Muscle layer of duodenum (tissue), 2 donors: Measurements from ENCODE around the gene PKLR.

Experiments
- H3K27ac ChIP-seq: one replicate; pipeline ENCODE4 v1.7.0; 2013; ENCODE audit warnings: mild to moderate bottlenecking, low read length
- H3K27me3 ChIP-seq: one replicate; pipeline ENCODE4 v1.7.0; 2013; ENCODE audit warnings: low read depth, mild to moderate bottlenecking, control low read depth, low read length
- H3K36me3 ChIP-seq, 2 donors: one replicate each; pipeline ENCODE4 v1.7.0; 2013; ENCODE audit warnings: low read length in 2 of 2, control low read depth in 1 of 2, mild to moderate bottlenecking in 1 of 2; ENCODE audit not compliant: insufficient read depth in 2 of 2, control insufficient read depth in 1 of 2
- H3K4me1 ChIP-seq, 2 donors: one replicate each; pipeline ENCODE4 v1.7.0; 2013; ENCODE audit warnings: low read length in 2 of 2, mild to moderate bottlenecking in 2 of 2, control low read depth in 1 of 2, moderate library complexity in 1 of 2; ENCODE audit not compliant: insufficient read depth in 2 of 2, control insufficient read depth in 1 of 2
- H3K4me3 ChIP-seq, 2 donors: one replicate each; pipeline ENCODE4 v1.7.0; 2013; ENCODE audit warnings: low read length in 2 of 2, low read depth in 1 of 2, mild to moderate bottlenecking in 1 of 2
- H3K9me3 ChIP-seq, 2 donors: one replicate each; pipeline ENCODE4 v1.7.0; 2013; ENCODE audit warnings: low read length in 2 of 2, control low read depth in 1 of 2, mild to moderate bottlenecking in 1 of 2; ENCODE audit not compliant: control insufficient read depth in 1 of 2
- donor health status: healthy.

The PKLR gene

GRCh38 chr1:155313261-155313660, 12.0 kb upstream of the PKLR start:
- H3K4me3 ChIP-seq: no peak overlapping the region
- no peaks in the 10 kb centered on the region for H3K9me3 ChIP-seq
- no peak overlapping the region for H3K27ac ChIP-seq
- H3K27me3 ChIP-seq: no peaks in the 10 kb centered on the region
- peaks cover 0 to 14% of the 10 kb centered on the region in 2 donors for H3K4me1 ChIP-seq
- peaks cover 13 to 14% of the 10 kb centered on the region in 2 donors for H3K36me3 ChIP-seq

- Histone ChIP-seq H3K4me1 (peaks cover 0 to 14% of the 10 kb centered on the region in 2 donors), H3K9me3 (no peaks in the 10 kb centered on the region), H3K4me3 (peak overlapping the region; percentile 95 to 98), H3K36me3 (peaks cover 9 to 11% of the 10 kb centered on the region in 2 donors), H3K27me3 (no peaks in the 10 kb centered on the region), H3K27ac (peak overlapping the region; percentile 96)
Measured at GRCh38 chr1:155309423-155310021, 8.3 kb upstream of the PKLR start.

GRCh38 chr1:155308493-155309422, 7.5 kb upstream of the PKLR start, which contains the start of gene FDPS:
FDPS (plus strand) TSS chr1:155308866; CDS start chr1:155309790, 924 bp downstream.
- H3K9me3 ChIP-seq: no peaks in the 10 kb centered on the region
- peak within 1 kb of the TSS; percentile 96 for H3K27ac ChIP-seq
- H3K4me3 ChIP-seq: peak within 1 kb of the TSS; percentile 95 to 98
- H3K36me3 ChIP-seq: peaks cover 9 to 11% of the 10 kb centered on the region in 2 donors
- H3K27me3 ChIP-seq: no peaks in the 10 kb centered on the region
- H3K4me1 ChIP-seq: peaks cover 0 to 14% of the 10 kb centered on the region in 2 donors

- H3K4me3 ChIP-seq: no peak overlapping the region
- no peaks in the 10 kb centered on the region for H3K27me3 ChIP-seq
- H3K4me1 ChIP-seq: peaks cover 0 to 14% of the 10 kb centered on the region in 2 donors
- H3K27ac ChIP-seq: no peak overlapping the region
- H3K9me3 ChIP-seq: no peaks in the 10 kb centered on the region
- peaks cover 2 to 4% of the 10 kb centered on the region in 2 donors for H3K36me3 ChIP-seq
Measured at GRCh38 chr1:155307247-155307740, 6.1 kb upstream of the PKLR start.

- no peak overlapping the region for H3K27ac ChIP-seq
- peaks cover 0 to 14% of the 10 kb centered on the region in 2 donors for H3K4me1 ChIP-seq
Measured at GRCh38 chr1:155305881-155306391, 4.7 kb upstream of the PKLR start.

GRCh38 chr1:155304558-155305063, 3.4 kb upstream of the PKLR start:
- Histone ChIP-seq H3K27ac (no peak overlapping the region), H3K36me3 (no peaks in the 10 kb centered on the region), H3K9me3 (no peaks in the 10 kb centered on the region), H3K4me3 (no peak overlapping the region), H3K4me1 (peaks cover 0 to 6% of the 10 kb centered on the region in 2 donors), H3K27me3 (no peaks in the 10 kb centered on the region)

More at GRCh38 chr1:155305881-155306391, 4.7 kb upstream of the PKLR start:
- H3K36me3 ChIP-seq: no peaks in the 10 kb centered on the region
- H3K27me3 ChIP-seq: no peaks in the 10 kb centered on the region
- H3K9me3 ChIP-seq: no peaks in the 10 kb centered on the region
- H3K4me3 ChIP-seq: no peak overlapping the region

GRCh38 chr1:155300553-155301329, 497 bp downstream of the PKLR start:
- Histone ChIP-seq H3K27ac (no peak overlapping the region), H3K4me1 (no peaks in the 10 kb centered on the region), H3K27me3 (peaks cover 4% of the 10 kb centered on the region), H3K36me3 (no peaks in the 10 kb centered on the region), H3K4me3 (no peak overlapping the region), H3K9me3 (no peaks in the 10 kb centered on the region)

GRCh38 chr1:155300024-155300423, 1.2 kb downstream of the PKLR start:
- peaks cover 0 to 6% of the 10 kb centered on the region in 2 donors for H3K4me1 ChIP-seq
- peaks cover 10% of the 10 kb centered on the region for H3K27me3 ChIP-seq
- no peaks in the 10 kb centered on the region for H3K36me3 ChIP-seq
- H3K27ac ChIP-seq: no peak overlapping the region
- no peak overlapping the region for H3K4me3 ChIP-seq
- H3K9me3 ChIP-seq: no peaks in the 10 kb centered on the region

- peaks cover 19% of the 10 kb centered on the region for H3K27me3 ChIP-seq
- no peaks in the 10 kb centered on the region for H3K9me3 ChIP-seq
Measured at GRCh38 chr1:155297384-155297783, 3.9 kb downstream of the PKLR start.

GRCh38 chr1:155296661-155297060, 4.6 kb downstream of the PKLR start:
- Histone ChIP-seq H3K4me1 (peaks cover 0 to 9% of the 10 kb centered on the region in 2 donors), H3K4me3 (no peak overlapping the region), H3K9me3 (no peaks in the 10 kb centered on the region), H3K36me3 (no peaks in the 10 kb centered on the region), H3K27ac (no peak overlapping the region), H3K27me3 (peaks cover 19% of the 10 kb centered on the region)

More at GRCh38 chr1:155297384-155297783, 3.9 kb downstream of the PKLR start:
- Histone ChIP-seq H3K4me3 (no peak overlapping the region), H3K27ac (no peak overlapping the region), H3K4me1 (peaks cover 0 to 9% of the 10 kb centered on the region in 2 donors), H3K36me3 (no peaks in the 10 kb centered on the region)
